ENCODE data around the gene VCAN.

The VCAN gene

DNA sequence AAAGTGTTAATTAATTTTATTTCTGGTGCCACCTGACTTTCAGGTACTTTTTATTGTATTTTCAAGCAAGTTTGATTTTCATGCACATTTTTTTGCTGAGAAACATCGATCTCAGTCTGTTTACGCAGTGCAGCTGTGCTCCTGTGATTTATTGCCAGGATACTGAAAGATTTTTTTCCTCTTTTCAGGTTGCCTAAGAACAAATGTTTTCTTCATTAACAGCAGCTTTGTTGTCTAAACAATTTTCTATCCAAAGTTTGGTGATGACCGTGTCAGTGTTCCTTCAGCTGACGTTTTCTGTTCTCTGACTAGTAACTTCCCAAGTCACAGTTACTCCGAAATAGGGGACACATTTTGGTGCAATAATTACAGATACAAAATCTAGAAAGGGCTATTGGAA lies 78.1 kb downstream of the VCAN start:
- in situ Hi-C loops (cut with HindIII; ENCODE audit: low pct_ligation_motif_present, low pct_unique_long_range_greater_than_20kb, low sequenced_read_pairs) = no loop called here
- no peak for DNase-seq

GRCh38 chr5:83551821-83552220 lies 80.3 kb downstream of the VCAN start:
- no peak for DNase-seq
- in situ Hi-C loops (cut with HindIII; ENCODE audit: low pct_ligation_motif_present, low pct_unique_long_range_greater_than_20kb, low sequenced_read_pairs) = no loop called here

DNA sequence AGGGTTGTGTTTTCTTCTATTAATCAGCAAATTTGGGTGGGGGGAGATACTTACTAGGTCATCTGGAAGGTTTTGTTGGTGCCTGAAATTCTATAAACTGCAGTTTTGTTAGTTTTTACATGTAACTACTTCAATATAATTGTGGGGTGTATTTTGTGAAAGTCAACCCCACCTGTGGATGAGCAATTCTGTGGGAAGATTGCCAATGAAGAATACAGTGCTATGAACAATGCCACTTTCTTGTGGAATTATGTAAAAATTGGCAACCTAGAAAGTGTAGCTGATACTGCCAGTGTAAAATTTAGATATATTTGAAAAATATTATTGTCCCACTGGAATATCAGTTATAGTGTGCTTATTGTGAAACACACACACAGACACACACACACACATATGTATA lies 80.7 kb downstream of the VCAN start:
- no peak for DNase-seq
- in situ Hi-C loops (cut with HindIII; ENCODE audit: low pct_ligation_motif_present, low pct_unique_long_range_greater_than_20kb, low sequenced_read_pairs) = no loop called here

DNA sequence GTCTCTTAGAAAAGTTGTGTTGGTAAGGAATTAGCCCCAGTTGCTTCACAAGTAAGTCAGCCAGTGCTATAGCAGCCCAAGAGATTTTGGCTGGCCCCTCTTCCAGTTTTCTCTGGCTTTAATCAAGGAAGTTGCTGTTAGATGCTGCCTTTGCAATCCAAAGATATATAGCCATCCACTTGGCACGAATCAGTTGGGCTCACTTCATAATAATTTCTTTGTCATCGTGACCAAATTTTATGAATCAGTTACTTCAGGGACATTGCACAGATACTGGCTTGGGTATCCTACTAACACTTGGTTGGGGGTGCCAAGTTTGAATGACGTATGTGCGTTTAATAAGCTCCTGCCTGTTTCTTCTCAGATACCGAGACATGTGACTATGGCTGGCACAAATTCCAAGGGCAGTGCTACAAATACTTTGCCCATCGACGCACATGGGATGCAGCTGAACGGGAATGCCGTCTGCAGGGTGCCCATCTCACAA lies 81.5 kb downstream of the VCAN start:
- in situ Hi-C loops (cut with HindIII; ENCODE audit: low pct_ligation_motif_present, low pct_unique_long_range_greater_than_20kb, low sequenced_read_pairs) = no loop called here
- peak; percentile 51 for DNase-seq

DNA sequence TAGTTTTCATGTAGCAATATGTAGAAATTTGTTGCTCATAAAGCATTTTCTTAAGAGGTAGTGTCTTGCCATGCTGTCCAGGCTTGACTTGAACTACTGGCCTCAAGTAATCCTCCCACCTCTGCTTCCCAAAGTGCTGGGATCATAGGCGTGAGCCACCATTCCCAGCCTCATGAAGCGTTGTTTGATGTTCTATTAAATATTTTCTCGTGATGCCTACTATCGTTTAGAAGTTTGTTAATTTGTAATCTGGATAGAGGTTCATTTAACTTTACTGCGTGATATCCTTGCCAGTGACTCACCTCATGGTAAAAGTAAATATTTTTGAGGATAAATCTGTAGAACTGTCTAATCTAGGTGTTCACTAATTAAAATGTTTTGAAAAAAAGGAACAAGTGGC lies 82.6 kb downstream of the VCAN start:
- peak; percentile 55 for DNase-seq
- in situ Hi-C loops (cut with HindIII; ENCODE audit: low pct_ligation_motif_present, low pct_unique_long_range_greater_than_20kb, low sequenced_read_pairs) = no loop called here

- no peak for DNase-seq
- in situ Hi-C loops (cut with HindIII; ENCODE audit: low pct_ligation_motif_present, low pct_unique_long_range_greater_than_20kb, low sequenced_read_pairs) = no loop called here
These were observed 83.1 kb downstream of the VCAN start for GRCh38 chr5:83554686-83555085.

DNA sequence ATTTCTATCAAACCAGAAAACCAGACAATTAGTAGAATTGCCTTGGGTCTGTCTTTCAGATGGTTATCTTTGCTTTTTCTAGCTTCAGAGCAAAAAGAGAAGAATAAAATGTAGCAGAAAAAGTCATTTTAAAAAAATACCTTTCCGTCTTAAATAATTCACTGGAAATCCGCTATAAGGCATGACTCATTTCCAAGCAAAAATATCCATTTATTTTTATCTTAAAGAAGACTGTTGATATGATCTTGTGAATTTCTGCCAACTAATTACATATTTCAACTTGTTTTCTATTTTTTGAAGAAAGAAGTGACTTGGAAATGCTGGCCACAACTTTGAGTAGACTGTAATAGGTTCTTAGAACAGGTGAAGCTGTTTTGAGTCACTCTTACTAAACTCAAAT lies 83.7 kb downstream of the VCAN start:
- in situ Hi-C loops (cut with HindIII; ENCODE audit: low pct_ligation_motif_present, low pct_unique_long_range_greater_than_20kb, low sequenced_read_pairs) = no loop called here
- DNase-seq = no peak

DNA sequence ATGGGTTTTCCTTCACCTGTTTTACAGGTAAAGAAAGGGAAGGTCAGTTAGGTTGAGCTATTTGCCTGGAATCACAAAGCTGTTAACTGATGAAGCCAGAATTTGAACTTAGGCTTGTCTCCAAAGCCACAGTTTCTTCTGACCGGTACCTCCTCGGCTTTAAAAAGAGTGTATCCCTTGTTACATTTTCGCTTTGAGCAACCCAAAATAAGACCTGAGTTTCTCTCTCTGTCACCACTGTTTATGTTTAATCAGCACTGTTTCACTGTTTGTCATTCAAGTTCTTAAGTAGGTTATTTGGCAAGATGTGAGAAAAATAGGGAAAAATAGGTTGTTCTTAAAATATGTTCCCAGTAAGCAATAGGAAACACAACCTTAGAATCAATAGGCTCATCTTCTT lies 84.6 kb downstream of the VCAN start:
- in situ Hi-C loops (cut with HindIII; ENCODE audit: low pct_ligation_motif_present, low pct_unique_long_range_greater_than_20kb, low sequenced_read_pairs) = no loop called here
- no peak for DNase-seq

GRCh38 chr5:83559118-83559785 lies 87.7 kb downstream of the VCAN start:
- in situ Hi-C loops (cut with HindIII; ENCODE audit: low pct_ligation_motif_present, low pct_unique_long_range_greater_than_20kb, low sequenced_read_pairs) = no loop called here
- DNase-seq = peak; percentile 63

GRCh38 chr5:83562071-83562606 lies 90.6 kb downstream of the VCAN start:
- DNase-seq = no peak
- in situ Hi-C loops (cut with HindIII; ENCODE audit: low pct_ligation_motif_present, low pct_unique_long_range_greater_than_20kb, low sequenced_read_pairs) = no loop called here

DNA sequence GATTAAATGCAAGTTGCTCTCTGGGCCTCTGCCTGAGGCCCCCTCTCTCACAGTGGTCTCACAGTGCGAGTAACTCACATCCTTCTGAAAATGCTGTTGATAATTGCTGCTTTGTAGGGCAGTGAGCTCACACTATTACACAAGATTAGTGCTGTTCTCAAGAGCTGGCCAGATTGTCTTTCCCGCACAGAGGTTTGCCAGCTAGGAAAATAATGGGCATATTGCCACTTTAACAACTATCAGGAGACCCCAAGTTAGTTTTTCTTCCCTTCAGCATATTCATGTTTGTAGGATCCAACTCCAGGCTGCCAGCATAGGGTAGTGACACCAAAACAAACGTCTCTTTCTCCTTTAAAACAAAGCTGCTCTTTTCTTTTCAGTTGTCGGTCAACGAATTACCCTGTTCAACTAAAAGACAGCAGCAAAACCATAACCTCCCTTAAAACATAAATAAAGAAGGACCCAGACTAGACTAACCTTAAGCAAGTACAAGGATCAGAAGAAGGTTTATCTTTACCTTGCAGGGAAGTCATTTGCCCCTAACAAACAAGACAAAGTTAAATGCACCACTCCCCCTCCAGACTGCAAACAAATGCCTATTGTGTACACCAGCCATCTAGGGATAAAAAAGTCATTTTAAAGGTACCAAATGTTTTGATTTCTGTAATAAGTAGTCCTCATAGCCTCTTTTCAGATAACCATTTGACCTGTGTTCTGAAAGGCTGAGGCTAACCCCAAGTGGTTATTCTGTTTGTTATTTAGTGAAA lies 91.4 kb downstream of the VCAN start:
- DNase-seq = no peak
- in situ Hi-C loops (cut with HindIII; ENCODE audit: low pct_ligation_motif_present, low pct_unique_long_range_greater_than_20kb, low sequenced_read_pairs) = no loop called here

DNA sequence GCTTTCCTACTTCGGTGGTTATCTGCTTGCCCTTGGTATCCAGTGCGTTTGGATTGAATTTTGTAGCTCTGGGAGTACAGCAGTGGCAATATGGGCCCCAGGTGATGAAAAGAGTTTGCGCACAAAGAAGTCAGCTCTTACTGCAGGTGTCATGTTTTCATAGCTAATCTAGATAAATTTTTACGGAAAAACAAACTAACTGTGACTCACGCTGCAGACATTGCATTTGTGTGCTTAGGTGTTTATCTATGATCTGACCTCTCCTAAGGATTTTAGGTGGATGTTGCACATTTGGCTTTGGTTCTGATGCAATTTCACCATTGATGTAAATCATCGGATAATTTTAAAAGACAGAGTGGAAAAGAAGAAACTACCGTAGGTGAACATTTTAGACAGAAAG lies 92.1 kb downstream of the VCAN start:
- in situ Hi-C loops (cut with HindIII; ENCODE audit: low pct_ligation_motif_present, low pct_unique_long_range_greater_than_20kb, low sequenced_read_pairs) = no loop called here

DNA sequence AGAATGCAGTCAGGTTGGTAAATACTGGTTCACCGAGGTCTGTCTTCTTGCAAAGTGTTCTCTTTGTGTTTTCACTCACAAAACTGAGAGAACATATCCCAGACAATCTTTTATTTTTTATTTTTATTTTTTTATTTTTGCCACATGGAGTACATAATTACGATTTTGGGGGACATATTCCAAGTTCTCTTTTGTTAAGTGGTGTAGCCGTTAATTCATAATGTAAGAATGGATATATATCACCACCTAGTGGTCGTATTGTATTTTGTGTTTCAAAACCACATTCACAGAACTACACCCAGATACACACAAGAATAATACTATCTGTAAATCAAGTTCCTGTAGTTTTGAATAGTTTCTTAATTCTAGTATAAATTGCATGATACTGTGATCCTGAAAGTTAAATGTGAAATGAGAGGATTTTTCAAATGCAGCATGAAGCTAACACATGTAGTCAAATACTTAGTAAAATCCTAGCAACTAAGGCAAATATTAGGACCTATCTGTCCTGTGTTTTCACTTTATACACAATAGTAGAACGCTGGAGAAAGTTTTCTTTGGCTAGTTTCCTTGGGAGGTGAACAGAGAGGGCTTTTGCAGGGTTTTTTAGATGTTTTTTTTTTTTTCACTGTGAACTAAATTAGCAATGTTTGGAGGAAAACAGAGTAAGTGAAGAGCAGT lies 92.7 kb downstream of the VCAN start:
- peak; percentile 49 for DNase-seq
- in situ Hi-C loops (cut with HindIII; ENCODE audit: low pct_ligation_motif_present, low pct_unique_long_range_greater_than_20kb, low sequenced_read_pairs) = no loop called here

More for the DNA sequence above, 92.1 kb downstream of the VCAN start:
- no peak for DNase-seq

DNA sequence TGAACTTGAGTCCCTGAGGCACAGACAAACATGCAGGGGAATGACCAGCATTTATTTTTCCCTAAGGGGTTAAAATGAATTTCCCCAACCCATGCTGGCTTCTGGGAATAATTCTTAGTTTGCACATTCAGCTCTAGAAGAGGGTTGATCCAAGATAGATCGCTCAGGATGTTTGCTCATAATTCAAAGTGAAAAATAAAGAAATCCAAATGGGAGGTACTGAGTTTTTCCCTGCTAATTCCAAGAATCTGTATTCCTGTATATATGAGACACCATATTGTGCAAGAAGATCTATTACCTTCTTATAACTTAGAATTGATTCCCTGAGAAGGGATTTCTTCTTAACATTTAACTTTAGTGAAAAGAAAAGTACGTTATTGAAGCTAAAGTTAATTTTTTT lies 96.2 kb downstream of the VCAN start:
- in situ Hi-C loops (cut with HindIII; ENCODE audit: low pct_ligation_motif_present, low pct_unique_long_range_greater_than_20kb, low sequenced_read_pairs) = no loop called here
- DNase-seq = no peak

DNA sequence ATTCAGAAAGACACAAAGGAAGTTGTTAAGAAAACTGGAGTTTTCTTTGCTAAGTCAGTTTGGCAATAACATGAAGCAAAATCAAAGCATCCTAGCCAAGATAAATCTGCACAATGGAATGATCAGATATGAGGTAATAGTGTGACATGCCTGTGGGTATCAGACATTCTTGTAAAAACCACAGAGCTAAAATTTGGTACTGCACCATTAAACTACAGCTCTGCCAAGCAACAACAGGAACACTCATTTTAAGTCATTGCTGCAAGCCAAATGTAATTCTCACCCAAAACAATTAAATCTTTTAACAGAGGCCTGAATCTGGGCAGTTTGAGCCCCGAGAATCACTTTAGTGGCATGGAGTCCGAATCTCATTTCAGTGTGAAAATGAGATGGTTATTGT lies 96.6 kb downstream of the VCAN start:
- peak; percentile 68 for DNase-seq
- in situ Hi-C loops (cut with HindIII; ENCODE audit: low pct_ligation_motif_present, low pct_unique_long_range_greater_than_20kb, low sequenced_read_pairs) = no loop called here

GRCh38 chr5:83570916-83571315 lies 99.4 kb downstream of the VCAN start:
- in situ Hi-C loops (cut with HindIII; ENCODE audit: low pct_ligation_motif_present, low pct_unique_long_range_greater_than_20kb, low sequenced_read_pairs) = no loop called here
- no peak for DNase-seq

DNA sequence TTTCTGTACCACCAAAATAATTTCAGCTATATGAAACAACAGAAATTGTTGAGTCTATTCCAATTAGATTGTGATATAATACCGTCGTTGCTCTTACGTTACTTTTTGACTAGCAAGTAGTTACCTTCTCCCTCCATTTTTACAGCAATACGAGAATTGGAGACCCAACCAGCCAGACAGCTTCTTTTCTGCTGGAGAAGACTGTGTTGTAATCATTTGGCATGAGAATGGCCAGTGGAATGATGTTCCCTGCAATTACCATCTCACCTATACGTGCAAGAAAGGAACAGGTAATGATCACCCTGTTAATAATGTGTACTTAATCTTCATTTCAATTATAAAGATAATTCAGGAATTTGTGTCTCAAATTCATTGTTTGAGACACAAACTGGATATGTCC lies 100.7 kb downstream of the VCAN start:
- no peak for DNase-seq
- in situ Hi-C loops (cut with HindIII; ENCODE audit: low pct_ligation_motif_present, low pct_unique_long_range_greater_than_20kb, low sequenced_read_pairs) = no loop called here

DNA sequence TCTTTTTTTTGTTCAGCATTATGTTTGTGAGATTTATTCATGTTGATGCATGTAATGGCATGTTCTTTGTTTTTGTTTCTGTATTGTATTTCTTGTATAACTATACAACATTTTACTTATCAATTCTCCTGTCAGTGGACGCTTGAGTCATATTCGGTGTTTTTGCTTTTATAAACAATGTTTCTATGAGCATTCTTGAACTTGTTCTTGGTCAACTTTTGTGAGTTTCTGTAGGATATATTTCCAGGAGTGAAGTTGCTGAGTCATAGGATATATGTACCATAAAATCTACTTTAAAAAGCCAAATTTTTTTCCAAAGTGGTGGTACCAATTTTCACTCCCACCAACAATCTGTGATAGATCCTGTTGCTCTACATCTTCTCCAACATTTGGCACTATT lies 104.8 kb downstream of the VCAN start:
- no peak for DNase-seq
- in situ Hi-C loops (cut with HindIII; ENCODE audit: low pct_ligation_motif_present, low pct_unique_long_range_greater_than_20kb, low sequenced_read_pairs) = no loop called here

GRCh38 chr5:83577036-83577636 lies 105.6 kb downstream of the VCAN start:
- in situ Hi-C loops (cut with HindIII; ENCODE audit: low pct_ligation_motif_present, low pct_unique_long_range_greater_than_20kb, low sequenced_read_pairs) = no loop called here
- DNase-seq = peak; percentile 27

Data from ACHN (cell line).